C4-2B (cell line): ENCODE measurements around the gene NF2.

ENCODE experiments used
- ZFX ChIP-seq: fragments of 450-650 bp; IDR thresholded peaks from 2 replicates; pipeline ENCODE4 v1.6.1; 2017
- TF ChIP-seq, protein P1 (sequence below): fragments of 450-650 bp; conservative IDR thresholded peaks from 2 replicates; pipeline ENCODE4 v1.5.1; 2017; ENCODE audit warnings: mild to moderate bottlenecking

DNA sequence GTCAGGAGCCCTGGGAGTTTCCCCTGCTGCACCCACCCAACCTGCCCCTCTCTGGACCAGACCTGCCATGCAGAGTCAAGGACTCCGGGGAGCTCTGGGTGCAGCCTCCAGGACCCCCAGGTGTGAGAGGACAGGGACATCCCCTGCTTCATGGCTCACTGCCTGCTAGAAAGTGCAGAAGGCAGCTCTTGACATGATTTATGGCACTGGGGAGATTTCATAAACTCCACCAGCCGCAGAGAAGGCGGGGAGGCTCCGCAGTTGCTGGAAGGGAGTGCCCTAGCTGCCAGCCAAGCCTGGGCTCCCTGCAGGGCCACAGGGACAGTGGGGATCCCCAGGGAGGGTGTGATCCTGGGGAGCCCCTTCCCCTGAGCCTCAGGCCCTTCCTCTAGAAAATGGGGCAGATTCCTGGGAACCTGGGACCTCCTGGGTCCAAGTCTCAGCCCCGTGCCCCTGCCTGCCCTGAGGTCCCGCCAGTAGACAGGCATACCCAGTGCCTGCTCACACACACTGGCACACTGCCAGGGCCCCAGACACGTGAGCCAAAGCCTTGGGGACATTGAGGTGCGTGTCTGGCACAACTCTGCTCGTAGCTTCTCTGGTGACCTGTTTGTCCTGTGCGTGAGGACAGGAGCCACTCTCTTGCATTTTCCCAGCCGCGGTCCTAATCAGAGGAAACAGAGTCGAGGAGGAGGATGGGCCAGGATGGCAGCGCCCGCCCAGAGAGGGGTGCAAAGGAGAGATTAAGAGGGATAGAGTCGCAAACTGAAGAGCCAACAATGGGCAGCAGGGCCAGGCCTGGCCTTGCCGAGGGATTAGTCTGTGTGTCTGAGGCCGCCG is 130.1 kb downstream of the NF2 start:
- TF ChIP-seq, protein P1, sequence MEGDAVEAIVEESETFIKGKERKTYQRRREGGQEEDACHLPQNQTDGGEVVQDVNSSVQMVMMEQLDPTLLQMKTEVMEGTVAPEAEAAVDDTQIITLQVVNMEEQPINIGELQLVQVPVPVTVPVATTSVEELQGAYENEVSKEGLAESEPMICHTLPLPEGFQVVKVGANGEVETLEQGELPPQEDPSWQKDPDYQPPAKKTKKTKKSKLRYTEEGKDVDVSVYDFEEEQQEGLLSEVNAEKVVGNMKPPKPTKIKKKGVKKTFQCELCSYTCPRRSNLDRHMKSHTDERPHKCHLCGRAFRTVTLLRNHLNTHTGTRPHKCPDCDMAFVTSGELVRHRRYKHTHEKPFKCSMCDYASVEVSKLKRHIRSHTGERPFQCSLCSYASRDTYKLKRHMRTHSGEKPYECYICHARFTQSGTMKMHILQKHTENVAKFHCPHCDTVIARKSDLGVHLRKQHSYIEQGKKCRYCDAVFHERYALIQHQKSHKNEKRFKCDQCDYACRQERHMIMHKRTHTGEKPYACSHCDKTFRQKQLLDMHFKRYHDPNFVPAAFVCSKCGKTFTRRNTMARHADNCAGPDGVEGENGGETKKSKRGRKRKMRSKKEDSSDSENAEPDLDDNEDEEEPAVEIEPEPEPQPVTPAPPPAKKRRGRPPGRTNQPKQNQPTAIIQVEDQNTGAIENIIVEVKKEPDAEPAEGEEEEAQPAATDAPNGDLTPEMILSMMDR = no peak
- no peak for TF ChIP-seq ZFX
